GM18870 (cell line): ENCODE measurements around the gene RGS19.

ENCODE experiments used
- ATAC-seq: cut with Tn5 transposase; IDR thresholded peaks from one replicate; pipeline ENCODE4 v1.9.1; 2021; ENCODE audit warnings: moderate library complexity; ENCODE audit not compliant: unreplicated experiment

The RGS19 gene

GRCh38 chr20:64037498-64038213 lies 41.7 kb downstream of the RGS19 start:
- no peak for ATAC-seq

- no peak for ATAC-seq
These were observed 42.2 kb downstream of the RGS19 start for GRCh38 chr20:64037199-64037497.

- no peak for ATAC-seq
These were observed 42.7 kb downstream of the RGS19 start for GRCh38 chr20:64036346-64037198.

GRCh38 chr20:64035933-64036345 lies 43.4 kb downstream of the RGS19 start, which contains the start of gene C20orf204:
Gene C20orf204, plus strand, starts transcription at chr20:64036182. Its CDS starts 142 bp downstream, at chr20:64036324.
- ATAC-seq = no peak

GRCh38 chr20:64035066-64035932 lies 44.0 kb downstream of the RGS19 start:
- no peak for ATAC-seq

- ATAC-seq = no peak
These were observed 45.3 kb downstream of the RGS19 start for GRCh38 chr20:64033981-64034493.

GRCh38 chr20:64032706-64033624 lies 46.4 kb downstream of the RGS19 start:
- no peak for ATAC-seq

GRCh38 chr20:64031822-64032314 lies 47.5 kb downstream of the RGS19 start:
- no peak for ATAC-seq

GRCh38 chr20:64030371-64031134 lies 48.8 kb downstream of the RGS19 start:
- no peak for ATAC-seq

GRCh38 chr20:64029293-64030117 lies 49.8 kb downstream of the RGS19 start:
- no peak for ATAC-seq

GRCh38 chr20:64027981-64028685 lies 51.2 kb downstream of the RGS19 start:
- ATAC-seq = no peak

GRCh38 chr20:64025826-64026412 lies 53.4 kb downstream of the RGS19 start:
- no peak for ATAC-seq

GRCh38 chr20:64025101-64025825 lies 54.1 kb downstream of the RGS19 start:
- no peak for ATAC-seq

GRCh38 chr20:64024141-64024990 lies 55.0 kb downstream of the RGS19 start:
- no peak for ATAC-seq

GRCh38 chr20:64023361-64024140 lies 55.8 kb downstream of the RGS19 start:
- no peak for ATAC-seq
